Esophagus squamous epithelium (tissue), 4 donors: ENCODE data around the gene SIMC1.

ENCODE experiments used
- POLR2A ChIP-seq, 4 donors: fragments of 450-650 bp; IDR thresholded peaks; one replicate each; pipeline ENCODE4 v1.6.1; 2017; ENCODE audit warnings: antibody characterized with exemption in 4 of 4, mild to moderate bottlenecking in 4 of 4, moderate library complexity in 3 of 4
- TF ChIP-seq, protein P1 (sequence below), 6 experiments: fragments of 450-650 bp in 4 of 6; fragments of 200-600 bp in 2 of 6; sonication (generic) in 2 of 6; IDR thresholded peaks; one replicate each; pipeline ENCODE4 v1.5.1; 2016 to 2019; ENCODE audit warnings: antibody characterized with exemption in 6 of 6, mild to moderate bottlenecking in 4 of 6, moderate library complexity in 4 of 6

DNA sequence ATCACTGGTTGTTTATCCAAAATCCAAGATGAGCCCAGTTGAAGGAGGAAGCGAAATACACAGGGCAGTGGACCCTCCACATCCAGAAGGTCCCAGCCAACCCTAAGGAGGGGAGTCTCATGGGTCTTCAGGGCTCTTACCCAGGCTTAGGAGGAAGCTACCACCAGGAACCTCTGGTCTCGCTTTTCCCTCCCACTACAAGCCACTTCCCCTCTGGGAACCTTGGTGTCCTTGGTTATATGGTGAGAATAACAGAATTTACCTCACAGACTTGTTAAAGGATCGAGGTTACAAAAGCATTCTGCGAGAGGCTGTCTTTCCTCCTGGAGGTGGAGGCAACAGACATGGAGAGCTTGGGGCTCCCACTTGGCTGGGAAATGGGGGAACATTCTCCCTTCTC, 153.8 kb downstream of the SIMC1 start:
- TF ChIP-seq, protein P1, sequence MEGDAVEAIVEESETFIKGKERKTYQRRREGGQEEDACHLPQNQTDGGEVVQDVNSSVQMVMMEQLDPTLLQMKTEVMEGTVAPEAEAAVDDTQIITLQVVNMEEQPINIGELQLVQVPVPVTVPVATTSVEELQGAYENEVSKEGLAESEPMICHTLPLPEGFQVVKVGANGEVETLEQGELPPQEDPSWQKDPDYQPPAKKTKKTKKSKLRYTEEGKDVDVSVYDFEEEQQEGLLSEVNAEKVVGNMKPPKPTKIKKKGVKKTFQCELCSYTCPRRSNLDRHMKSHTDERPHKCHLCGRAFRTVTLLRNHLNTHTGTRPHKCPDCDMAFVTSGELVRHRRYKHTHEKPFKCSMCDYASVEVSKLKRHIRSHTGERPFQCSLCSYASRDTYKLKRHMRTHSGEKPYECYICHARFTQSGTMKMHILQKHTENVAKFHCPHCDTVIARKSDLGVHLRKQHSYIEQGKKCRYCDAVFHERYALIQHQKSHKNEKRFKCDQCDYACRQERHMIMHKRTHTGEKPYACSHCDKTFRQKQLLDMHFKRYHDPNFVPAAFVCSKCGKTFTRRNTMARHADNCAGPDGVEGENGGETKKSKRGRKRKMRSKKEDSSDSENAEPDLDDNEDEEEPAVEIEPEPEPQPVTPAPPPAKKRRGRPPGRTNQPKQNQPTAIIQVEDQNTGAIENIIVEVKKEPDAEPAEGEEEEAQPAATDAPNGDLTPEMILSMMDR (IDR thresholded peaks at IDR 0.05): no peak
- TF ChIP-seq POLR2A (IDR thresholded peaks at IDR 0.05): no peak
